AG09319 (cell line): ENCODE data around the gene ABHD16B.

Experiments used
- DNase-seq: peaks from one replicate; pipeline ENCODE4 v3.0.0-alpha.2; 2010; ENCODE audit warnings: low read depth; ENCODE audit errors: extremely low read depth
- TF ChIP-seq, protein P1 (sequence below): IDR thresholded peaks from 2 replicates; pipeline ENCODE4 v1.5.1; 2011; ENCODE audit warnings: low read depth, mild to moderate bottlenecking, inconsistent platforms, low read length, moderate library complexity

ABHD16B gene

DNA sequence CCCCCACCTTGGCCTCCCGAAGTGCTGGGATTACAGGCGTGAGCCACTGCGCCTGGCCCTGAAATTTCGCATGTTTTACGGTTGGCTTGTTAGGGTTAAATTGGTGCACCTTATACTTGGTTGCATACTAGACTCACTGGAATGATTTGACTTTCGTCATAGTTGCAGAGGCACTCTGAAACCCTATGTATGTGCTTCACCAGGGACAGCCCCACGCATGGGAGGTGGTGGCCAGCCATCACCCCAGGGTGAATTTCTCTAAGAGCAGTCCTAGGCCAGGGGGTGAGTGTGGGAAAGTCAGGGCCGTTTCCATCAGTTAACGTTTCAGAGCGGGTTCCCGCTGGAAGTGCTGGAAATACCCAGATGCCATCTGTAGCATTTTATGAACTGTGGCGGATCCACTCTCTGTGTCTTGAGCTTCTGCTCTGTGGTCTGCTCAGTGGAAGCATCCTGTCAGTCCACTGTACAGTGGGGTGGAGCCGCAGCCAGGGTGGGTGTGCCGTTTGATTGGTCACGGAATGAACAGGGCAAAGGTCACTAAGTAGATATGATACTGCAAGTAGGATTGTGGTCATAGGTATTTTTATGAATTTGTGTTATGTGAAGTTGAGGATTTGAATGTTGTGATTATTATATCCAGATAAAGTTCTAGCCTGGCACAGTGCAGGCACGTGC is 46.8 kb downstream of the ABHD16B start:
- TF ChIP-seq, protein P1, sequence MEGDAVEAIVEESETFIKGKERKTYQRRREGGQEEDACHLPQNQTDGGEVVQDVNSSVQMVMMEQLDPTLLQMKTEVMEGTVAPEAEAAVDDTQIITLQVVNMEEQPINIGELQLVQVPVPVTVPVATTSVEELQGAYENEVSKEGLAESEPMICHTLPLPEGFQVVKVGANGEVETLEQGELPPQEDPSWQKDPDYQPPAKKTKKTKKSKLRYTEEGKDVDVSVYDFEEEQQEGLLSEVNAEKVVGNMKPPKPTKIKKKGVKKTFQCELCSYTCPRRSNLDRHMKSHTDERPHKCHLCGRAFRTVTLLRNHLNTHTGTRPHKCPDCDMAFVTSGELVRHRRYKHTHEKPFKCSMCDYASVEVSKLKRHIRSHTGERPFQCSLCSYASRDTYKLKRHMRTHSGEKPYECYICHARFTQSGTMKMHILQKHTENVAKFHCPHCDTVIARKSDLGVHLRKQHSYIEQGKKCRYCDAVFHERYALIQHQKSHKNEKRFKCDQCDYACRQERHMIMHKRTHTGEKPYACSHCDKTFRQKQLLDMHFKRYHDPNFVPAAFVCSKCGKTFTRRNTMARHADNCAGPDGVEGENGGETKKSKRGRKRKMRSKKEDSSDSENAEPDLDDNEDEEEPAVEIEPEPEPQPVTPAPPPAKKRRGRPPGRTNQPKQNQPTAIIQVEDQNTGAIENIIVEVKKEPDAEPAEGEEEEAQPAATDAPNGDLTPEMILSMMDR, result no peak
- DNase-seq, result no peak

DNA sequence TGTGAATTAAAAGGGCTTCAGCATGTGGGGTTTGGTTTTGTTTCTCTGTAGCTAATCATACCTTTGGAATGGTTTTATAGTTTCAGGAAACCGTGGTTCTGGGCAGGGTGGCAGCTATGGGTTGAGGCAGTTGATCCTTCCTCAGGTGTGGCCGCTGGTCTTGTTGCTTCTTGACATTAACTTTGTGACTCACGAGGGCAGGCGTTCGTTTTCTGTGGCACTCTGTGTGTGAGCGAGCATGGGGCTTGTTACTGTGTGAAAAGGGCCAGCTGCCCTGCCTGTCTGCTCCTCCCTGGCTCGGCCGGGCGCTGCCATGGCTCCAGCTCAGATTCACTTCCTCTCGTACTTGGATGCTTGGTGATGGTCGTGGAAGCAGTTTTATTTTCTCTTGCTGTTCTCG is 49.9 kb downstream of the ABHD16B start:
- DNase-seq, result no peak
- TF ChIP-seq, protein P1, result no peak
